ENCODE results near the gene GLI3. TPM values are rescaled to one million over a fixed set of nuclear protein-coding genes. Genes with fewer than 3 reads are reported as not detected.

Gene GLI3
- total RNA-seq, 1 donor from 2014 or later = 136 TPM

DNA sequence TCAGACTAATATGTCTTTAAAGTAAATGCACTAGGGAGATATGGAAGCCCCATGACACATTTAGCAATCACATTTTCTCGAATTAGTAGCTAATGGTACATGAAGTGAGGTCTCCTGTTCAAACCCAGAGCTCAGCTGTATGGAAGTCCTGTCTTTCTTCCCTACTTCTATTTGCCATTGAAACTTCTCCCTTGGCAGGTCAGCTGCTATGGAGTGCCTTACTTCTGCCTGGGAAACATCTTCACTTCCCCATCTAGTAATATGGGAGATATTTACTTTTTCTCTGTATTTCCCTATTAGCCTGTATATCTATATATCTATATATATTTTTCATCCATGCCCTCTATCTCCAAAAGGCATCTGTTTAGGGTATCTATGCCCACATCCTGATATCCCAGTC, 308.8 kb downstream of the GLI3 start:
- DNase-seq (ENCODE audit: low read depth, low spot score) = no peak
- Mint-ChIP-seq H3K9me3 (no peaks in the 10 kb centered on the region), H3K4me1 (no peaks in the 10 kb centered on the region), H3K4me3 (no peak overlapping the region), H3K27me3 (ENCODE audit: low read depth) (no peaks in the 10 kb centered on the region), H3K36me3 (ENCODE audit: low read depth) (no peaks in the 10 kb centered on the region), H3K27ac (ENCODE audit: unreplicated experiment) (no peak overlapping the region)
- TF ChIP-seq, protein P1, sequence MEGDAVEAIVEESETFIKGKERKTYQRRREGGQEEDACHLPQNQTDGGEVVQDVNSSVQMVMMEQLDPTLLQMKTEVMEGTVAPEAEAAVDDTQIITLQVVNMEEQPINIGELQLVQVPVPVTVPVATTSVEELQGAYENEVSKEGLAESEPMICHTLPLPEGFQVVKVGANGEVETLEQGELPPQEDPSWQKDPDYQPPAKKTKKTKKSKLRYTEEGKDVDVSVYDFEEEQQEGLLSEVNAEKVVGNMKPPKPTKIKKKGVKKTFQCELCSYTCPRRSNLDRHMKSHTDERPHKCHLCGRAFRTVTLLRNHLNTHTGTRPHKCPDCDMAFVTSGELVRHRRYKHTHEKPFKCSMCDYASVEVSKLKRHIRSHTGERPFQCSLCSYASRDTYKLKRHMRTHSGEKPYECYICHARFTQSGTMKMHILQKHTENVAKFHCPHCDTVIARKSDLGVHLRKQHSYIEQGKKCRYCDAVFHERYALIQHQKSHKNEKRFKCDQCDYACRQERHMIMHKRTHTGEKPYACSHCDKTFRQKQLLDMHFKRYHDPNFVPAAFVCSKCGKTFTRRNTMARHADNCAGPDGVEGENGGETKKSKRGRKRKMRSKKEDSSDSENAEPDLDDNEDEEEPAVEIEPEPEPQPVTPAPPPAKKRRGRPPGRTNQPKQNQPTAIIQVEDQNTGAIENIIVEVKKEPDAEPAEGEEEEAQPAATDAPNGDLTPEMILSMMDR (conservative IDR thresholded peaks at IDR 0.05) = no peak

DNA sequence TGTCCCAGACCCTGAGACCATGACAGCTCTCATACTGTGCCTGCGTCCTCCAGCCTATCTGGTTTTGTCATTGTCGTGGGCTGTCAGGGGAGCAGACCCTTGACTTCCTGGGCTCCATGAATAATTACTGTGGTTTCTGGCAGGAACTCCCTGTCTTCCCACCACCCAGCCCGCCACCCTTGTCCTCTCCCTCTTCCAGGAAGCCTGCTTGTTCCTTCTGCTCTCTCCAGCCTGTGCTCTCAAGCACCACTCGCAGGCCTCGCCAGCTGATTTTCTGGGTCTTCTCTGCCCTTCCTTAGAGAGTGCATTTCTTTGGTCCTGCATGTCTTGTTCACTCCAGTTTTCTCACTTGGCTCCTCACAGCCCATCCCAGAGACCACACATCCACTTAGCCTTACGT, 309.6 kb downstream of the GLI3 start:
- H3K27ac Mint-ChIP-seq (ENCODE audit: unreplicated experiment) = no peak overlapping the region
- TF ChIP-seq, protein P1 (conservative IDR thresholded peaks at IDR 0.05) = no peak
- H3K4me3 Mint-ChIP-seq = no peak overlapping the region
- no peaks in the 10 kb centered on the region for H3K4me1 Mint-ChIP-seq
- H3K27me3 Mint-ChIP-seq (ENCODE audit: low read depth) = no peaks in the 10 kb centered on the region
- H3K36me3 Mint-ChIP-seq (ENCODE audit: low read depth) = no peaks in the 10 kb centered on the region
- H3K9me3 Mint-ChIP-seq = no peaks in the 10 kb centered on the region
- DNase-seq (ENCODE audit: low read depth, low spot score) = no peak

DNA sequence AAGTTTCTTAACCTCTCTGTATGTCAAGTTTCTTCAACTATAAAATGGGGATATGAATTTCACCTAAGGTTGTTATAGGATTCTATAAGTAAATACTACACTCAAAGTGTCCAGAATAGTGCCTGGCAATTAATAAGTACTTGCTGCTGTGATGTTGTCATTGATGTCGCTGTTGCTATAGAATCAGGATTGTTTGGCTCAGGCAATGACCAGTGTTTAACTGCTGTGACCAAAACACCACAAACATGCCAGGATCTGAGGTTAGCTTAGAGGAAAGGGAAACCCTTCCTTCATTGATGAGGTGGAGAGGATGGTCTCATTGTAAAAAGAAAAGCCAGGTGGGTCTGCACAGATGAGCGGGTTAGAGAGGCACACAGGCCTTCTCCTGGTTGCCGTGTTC, 311.1 kb downstream of the GLI3 start:
- Mint-ChIP-seq H3K27me3 (ENCODE audit: low read depth) (no peaks in the 10 kb centered on the region), H3K4me3 (no peak overlapping the region), H3K4me1 (no peaks in the 10 kb centered on the region), H3K27ac (ENCODE audit: unreplicated experiment) (no peak overlapping the region), H3K9me3 (no peaks in the 10 kb centered on the region), H3K36me3 (ENCODE audit: low read depth) (no peaks in the 10 kb centered on the region)
- DNase-seq (ENCODE audit: low read depth, low spot score) = no peak
- TF ChIP-seq, protein P1 (conservative IDR thresholded peaks at IDR 0.05) = no peak

DNA sequence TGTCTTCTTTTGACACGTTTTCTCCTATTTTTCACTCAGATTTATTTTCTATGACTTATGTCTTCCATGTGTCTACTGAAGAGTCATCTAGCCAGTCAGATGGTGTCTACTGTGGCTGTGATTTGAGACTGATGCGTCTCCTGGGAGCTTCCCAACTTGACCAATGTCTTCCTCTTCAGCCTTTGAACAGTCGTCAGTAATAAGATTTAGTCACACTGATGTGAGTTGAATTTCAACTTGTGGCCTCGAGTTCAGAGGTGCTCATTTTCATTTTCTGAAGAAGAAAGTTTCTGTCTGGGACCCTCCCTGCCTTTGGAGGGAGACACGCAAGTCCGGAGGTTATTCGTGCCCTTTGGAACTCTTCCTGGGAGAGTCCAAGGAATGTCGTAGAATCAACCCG, 312.2 kb downstream of the GLI3 start:
- H3K4me3 Mint-ChIP-seq = no peak overlapping the region
- no peaks in the 10 kb centered on the region for H3K36me3 Mint-ChIP-seq (ENCODE audit: low read depth)
- H3K27ac Mint-ChIP-seq (ENCODE audit: unreplicated experiment) = no peak overlapping the region
- H3K4me1 Mint-ChIP-seq = no peaks in the 10 kb centered on the region
- TF ChIP-seq, protein P1 (conservative IDR thresholded peaks at IDR 0.05) = no peak
- H3K27me3 Mint-ChIP-seq (ENCODE audit: low read depth) = no peaks in the 10 kb centered on the region
- DNase-seq (ENCODE audit: low read depth, low spot score) = no peak
- H3K9me3 Mint-ChIP-seq = no peaks in the 10 kb centered on the region

DNA sequence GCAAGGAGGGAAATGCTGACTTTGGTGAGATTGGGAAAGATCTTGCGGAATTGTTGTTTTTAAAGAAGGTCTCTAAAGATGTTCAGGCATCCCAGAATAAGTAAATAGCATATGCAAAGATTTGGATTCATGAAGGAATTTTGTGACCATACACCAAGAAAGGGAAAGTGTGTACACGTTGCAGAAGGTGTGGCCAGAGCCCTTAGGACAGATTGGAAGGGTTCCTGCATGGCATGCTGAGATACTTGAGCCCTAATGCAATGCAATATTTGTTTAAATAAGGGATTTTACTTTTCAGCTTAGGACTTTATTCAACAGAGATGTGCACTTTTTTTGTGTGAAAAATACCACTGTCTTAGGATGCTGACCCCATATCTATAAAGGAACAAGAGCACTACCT, 314.6 kb downstream of the GLI3 start:
- H3K36me3 Mint-ChIP-seq (ENCODE audit: low read depth) = no peaks in the 10 kb centered on the region
- no peak overlapping the region for H3K27ac Mint-ChIP-seq (ENCODE audit: unreplicated experiment)
- TF ChIP-seq, protein P1 (conservative IDR thresholded peaks at IDR 0.05) = no peak
- no peaks in the 10 kb centered on the region for H3K27me3 Mint-ChIP-seq (ENCODE audit: low read depth)
- no peak overlapping the region for H3K4me3 Mint-ChIP-seq
- no peaks in the 10 kb centered on the region for H3K4me1 Mint-ChIP-seq
- DNase-seq (ENCODE audit: low read depth, low spot score) = no peak
- H3K9me3 Mint-ChIP-seq = no peaks in the 10 kb centered on the region

DNA sequence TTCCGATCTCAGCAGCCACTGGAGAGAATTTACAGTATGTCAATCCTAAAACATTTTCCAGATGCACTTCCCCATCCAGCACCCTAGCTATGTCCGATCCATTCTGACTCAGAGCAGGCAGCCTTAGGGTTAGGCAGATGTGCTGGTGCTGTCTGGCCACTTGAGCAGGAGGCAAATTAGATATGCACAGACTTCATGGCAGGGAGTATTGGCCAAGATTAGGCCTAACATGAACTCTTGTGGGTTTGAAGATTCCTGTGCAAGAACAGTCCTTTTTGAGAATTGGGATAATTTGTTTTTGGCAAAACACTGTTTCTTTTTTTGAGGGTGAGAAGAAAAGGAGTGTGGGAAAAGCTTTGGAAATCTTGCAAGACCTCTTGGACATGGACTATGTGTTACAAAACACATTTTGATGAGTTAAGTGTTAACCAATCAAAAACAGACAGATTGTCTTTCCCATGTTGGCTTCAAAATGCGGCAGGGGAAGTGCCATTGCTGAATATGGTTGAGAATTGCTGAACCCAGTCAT, 315.5 kb downstream of the GLI3 start:
- TF ChIP-seq, protein P1 (conservative IDR thresholded peaks at IDR 0.05) = no peak
- H3K4me1 Mint-ChIP-seq = no peaks in the 10 kb centered on the region
- DNase-seq (ENCODE audit: low read depth, low spot score) = no peak
- no peak overlapping the region for H3K27ac Mint-ChIP-seq (ENCODE audit: unreplicated experiment)
- no peak overlapping the region for H3K4me3 Mint-ChIP-seq
- H3K36me3 Mint-ChIP-seq (ENCODE audit: low read depth) = no peaks in the 10 kb centered on the region
- H3K9me3 Mint-ChIP-seq = no peaks in the 10 kb centered on the region
- no peaks in the 10 kb centered on the region for H3K27me3 Mint-ChIP-seq (ENCODE audit: low read depth)

All from neural crest cell (in vitro differentiated cells).